HG03060 (cell line): ENCODE results near the gene XAGE3.
"Not testable (repeated sequence)": the region's sequence is repeated elsewhere in the genome, so short reads cannot be mapped to it uniquely, and the experiment has no call there.

Experiments
- ATAC-seq: cut with Tn5 transposase; IDR thresholded peaks from one replicate; pipeline ENCODE4 v1.9.1; 2021; ENCODE audit warnings: low read depth, moderate number of reproducible peaks; ENCODE audit not compliant: unreplicated experiment

The XAGE3 gene

DNA sequence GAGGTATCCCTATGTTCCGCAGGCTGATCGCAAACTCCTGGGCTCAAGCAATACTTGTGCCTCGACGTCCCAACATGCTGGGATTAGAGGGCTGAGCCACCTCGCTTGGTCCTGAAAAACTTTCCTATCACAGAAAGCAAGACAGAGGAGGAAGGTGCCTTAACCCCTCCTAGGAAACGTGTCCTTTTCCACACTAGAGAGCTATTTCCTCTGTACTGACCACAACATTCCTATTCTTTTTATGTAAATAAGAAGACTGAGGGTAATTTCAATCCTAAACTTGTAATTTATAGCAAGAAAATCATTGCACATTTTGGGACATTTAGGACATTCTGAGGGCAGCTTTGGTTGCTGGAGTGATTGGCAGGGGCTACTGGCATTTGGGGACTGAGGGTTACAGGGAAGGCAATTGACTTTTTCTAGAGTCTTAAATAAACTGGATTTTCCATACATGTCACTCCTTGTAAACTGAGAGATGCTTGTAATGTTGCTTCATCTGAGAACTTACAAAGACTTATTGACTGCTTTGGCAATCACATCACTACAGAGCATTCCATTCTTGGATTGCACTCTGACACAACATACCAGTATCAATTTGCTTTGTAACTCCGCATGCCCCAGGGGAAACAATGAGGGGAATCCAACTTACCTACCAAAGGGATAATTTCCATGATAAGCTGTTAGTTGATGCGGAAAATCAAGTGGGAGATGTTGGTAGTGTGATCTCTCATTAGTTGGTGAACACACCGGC is 15.6 kb downstream of the XAGE3 start:
- ATAC-seq, result no peak

- not testable (repeated sequence) for ATAC-seq
These were observed 24.3 kb downstream of the XAGE3 start for GRCh38 chrX:52843619-52844018.

DNA sequence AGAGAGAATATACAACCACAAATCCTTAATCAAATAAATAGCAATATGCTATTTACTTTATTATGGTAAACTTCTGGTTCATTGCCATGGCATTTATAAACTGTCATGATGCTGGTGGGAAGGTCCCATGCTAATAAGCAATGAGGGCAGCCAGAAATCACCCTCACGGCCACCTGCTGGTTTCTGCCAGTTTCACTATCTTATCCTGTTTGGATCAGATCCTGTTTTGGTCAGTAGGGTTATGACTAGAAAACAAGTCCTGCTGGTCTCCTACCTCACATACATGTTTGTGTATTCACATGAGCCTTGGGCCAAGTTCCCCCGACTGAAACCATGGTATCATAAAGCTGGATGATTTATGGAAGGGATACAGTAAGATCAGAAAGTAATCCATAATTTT is 28.7 kb downstream of the XAGE3 start:
- no peak for ATAC-seq

DNA sequence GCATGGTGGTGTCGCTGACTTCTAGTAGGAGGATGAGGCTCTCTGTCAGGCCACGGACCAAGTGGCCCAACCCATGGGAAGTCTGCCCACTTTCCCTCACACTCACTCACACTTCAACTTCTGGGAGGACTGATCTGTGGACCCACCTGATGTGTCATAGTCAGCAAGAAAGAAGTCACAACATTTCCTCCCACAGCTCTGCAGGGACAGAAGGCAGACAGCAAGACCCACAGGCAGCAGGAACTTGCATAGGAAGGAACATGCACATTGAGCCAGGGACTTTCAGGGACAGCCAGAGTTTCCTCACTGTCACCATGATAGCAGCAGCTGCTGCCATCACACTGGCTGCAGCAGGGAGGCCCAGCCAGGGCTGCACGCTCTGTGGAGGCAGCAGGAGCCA is 37.3 kb downstream of the XAGE3 start:
- ATAC-seq, result no peak

GRCh38 chrX:52824608-52825007 is 43.3 kb downstream of the XAGE3 start:
- ATAC-seq, result no peak

DNA sequence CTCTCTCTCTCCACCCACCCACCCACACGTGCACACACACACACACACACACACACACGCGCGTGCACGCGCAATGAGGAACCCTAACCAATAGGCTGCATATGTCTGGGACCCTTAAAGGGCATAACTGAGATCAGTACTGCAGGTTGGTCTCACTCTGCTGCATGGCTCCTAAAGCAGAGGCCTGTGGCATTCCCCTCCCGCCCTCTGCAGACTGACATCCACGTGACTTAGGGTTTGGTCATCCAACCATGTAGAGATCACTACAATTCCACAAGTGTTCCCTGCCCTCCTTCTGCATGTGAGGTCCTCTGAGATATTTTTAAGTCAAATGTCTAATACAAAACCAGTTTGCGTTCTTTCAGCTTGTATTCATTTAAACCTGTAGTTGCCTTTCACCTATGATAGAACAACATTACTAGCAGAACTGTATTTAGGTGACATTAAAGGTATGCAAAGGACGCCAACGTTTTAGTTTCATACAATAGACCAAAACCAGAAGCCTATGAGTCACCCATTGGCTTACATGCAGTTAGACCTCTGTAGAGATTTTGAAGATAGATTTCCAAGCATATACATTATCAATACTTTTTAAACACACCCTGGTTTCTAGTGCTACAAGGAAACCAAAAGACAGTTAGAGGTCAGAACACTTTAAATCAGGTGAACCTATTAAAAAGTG is 46.7 kb downstream of the XAGE3 start:
- no peak for ATAC-seq

DNA sequence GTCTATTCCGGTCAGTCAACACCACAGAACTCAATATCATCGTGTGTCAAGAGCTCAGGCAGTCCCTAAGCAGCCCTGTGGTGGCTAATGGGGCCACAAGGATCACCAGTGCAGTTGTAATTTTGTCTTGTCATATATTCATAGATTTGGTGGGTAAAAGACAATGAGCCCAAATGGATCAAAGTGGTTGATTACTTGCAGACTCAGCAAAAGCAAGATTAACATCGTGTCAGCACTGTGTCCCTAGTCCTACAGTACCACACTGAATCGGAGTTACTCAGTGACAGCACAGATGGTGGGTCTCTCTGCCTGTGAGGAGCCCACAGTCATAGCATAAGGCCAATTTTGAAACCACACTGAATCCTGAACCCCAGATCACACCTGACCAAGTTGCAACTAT is 48.1 kb downstream of the XAGE3 start:
- no peak for ATAC-seq
